Lung (tissue), 12 donors: ENCODE data around the gene GARNL3. TPM values are rescaled to one million over a fixed set of nuclear protein-coding genes. Genes with fewer than 3 reads are reported as not detected.

ENCODE experiments used
- ATAC-seq: fragments of 200-7000 bp; cut with Tn5 transposase; one replicate; pipeline ENCODE4 v1.9.1; 2020; ENCODE audit warnings: moderate number of reproducible peaks; ENCODE audit not compliant: insufficient read depth, low FRiP score
- DNase-seq, 3 donors: peaks; one replicate each; pipeline ENCODE4 v3.0.0-alpha.2; 2013 to 2017
- H3K27ac ChIP-seq, 2 donors: one replicate each; pipeline ENCODE4 v1.5.1; 2013; ENCODE audit warnings: mild to moderate bottlenecking in 2 of 2, moderate library complexity in 2 of 2, control low read depth in 1 of 2, inconsistent platforms in 1 of 2, low read depth in 1 of 2, low read length in 1 of 2
- H3K27me3 ChIP-seq, 3 donors: one replicate each; pipeline ENCODE4 v1.5.1; 2013; ENCODE audit warnings: low read length in 2 of 3; ENCODE audit not compliant: control insufficient read depth in 3 of 3, insufficient read depth in 3 of 3
- H3K36me3 ChIP-seq, 4 donors: one replicate each; pipeline ENCODE4 v1.5.1; 2013; ENCODE audit warnings: low read length in 4 of 4, mild to moderate bottlenecking in 1 of 4, moderate library complexity in 1 of 4; ENCODE audit not compliant: control insufficient read depth in 4 of 4, insufficient read depth in 4 of 4
- H3K4me1 ChIP-seq, 5 donors: one replicate each; pipeline ENCODE4 v1.5.1; 2013; ENCODE audit warnings: low read length in 5 of 5, mild to moderate bottlenecking in 2 of 5, moderate library complexity in 1 of 5; ENCODE audit not compliant: control insufficient read depth in 5 of 5, insufficient read depth in 5 of 5
- H3K4me3 ChIP-seq: one replicate; pipeline ENCODE4 v1.5.1; 2013; ENCODE audit warnings: mild to moderate bottlenecking, control low read depth, moderate library complexity
- H3K9ac ChIP-seq, 2 donors: one replicate each; pipeline ENCODE4 v1.5.1; 2013; ENCODE audit warnings: low read length in 2 of 2, control low read depth in 1 of 2; ENCODE audit not compliant: insufficient read depth in 1 of 2
- H3K9me3 ChIP-seq, 4 donors: one replicate each; pipeline ENCODE4 v1.5.1; 2013; ENCODE audit warnings: low read length in 3 of 4, mild to moderate bottlenecking in 1 of 4, moderate library complexity in 1 of 4; ENCODE audit not compliant: control insufficient read depth in 4 of 4, insufficient read depth in 3 of 4
- CTCF ChIP-seq: IDR thresholded peaks from 2 replicates; pipeline ENCODE4 v1.5.1; 2012; ENCODE audit warnings: mild to moderate bottlenecking; ENCODE audit errors: control extremely low read depth, extremely low read depth
- WGBS, 2 donors: extraction: QIAGEN DNeasy Blood & Tissue Kit; methylation state at CpG; one replicate each; pipeline ENCODE4 v1.1.7; 2013; 5-methylcytosine and 5-hydroxymethylcytosine counted together
- polyA plus RNA-seq, 2 donors: library from polyadenylated mRNA; stranded (reverse); fragments of 200-250 nt; gene quantifications; one replicate each; pipeline ENCODE4 v1.2.1, GENCODE V29; 2013
- total RNA-seq, 2 donors: library from RNA; depleted of rRNA in 1 of 2; stranded (reverse); fragments of >200 nt in 1 of 2; gene quantifications; one replicate each; pipeline ENCODE4 v1.2.1, GENCODE V29; 2014 to 2021
- donor health status: control.
- donor health status: control.
- donor health status: Bipolar disorder and iron deficiency.
- donor health status: healthy.
- donor health status: DM: yes; HTN: yes; CAD: no.

GARNL3 gene
- total and polyA plus RNA-seq, 4 donors, result 1.5 to 31.1 (median 4.4) TPM

GRCh38 chr9:127293767-127294166, 29.2 kb downstream of the GARNL3 start:
- Histone ChIP-seq H3K9ac (no peak overlapping the region), H3K4me1 (peaks cover 0 to 16% (median 5%) of the 10 kb centered on the region in 5 donors), H3K9me3 (no peaks in the 10 kb centered on the region), H3K4me3 (no peak overlapping the region), H3K27me3 (no peaks in the 10 kb centered on the region), H3K27ac (peak overlapping the region in 1 of 2 donors; percentile 32), H3K36me3 (no peaks in the 10 kb centered on the region)
- WGBS, 2 donors, result 12 to 31% methylated on average over 1 of the region's 1 CpG
- ATAC-seq (no peak), DNase-seq (no peak)
- no peak for TF ChIP-seq CTCF

- Histone ChIP-seq H3K27ac (no peak overlapping the region), H3K27me3 (no peaks in the 10 kb centered on the region), H3K4me3 (no peak overlapping the region), H3K9me3 (no peaks in the 10 kb centered on the region), H3K36me3 (no peaks in the 10 kb centered on the region), H3K4me1 (peaks cover 0 to 16% (median 5%) of the 10 kb centered on the region in 5 donors), H3K9ac (no peak overlapping the region)
- ATAC-seq, result no peak
- TF ChIP-seq CTCF, result no peak
- DNase-seq, result no peak
- WGBS, 2 donors, result 87 to 96% methylated on average over 1 of the region's 1 CpG
Observed at GRCh38 chr9:127295005-127295404, 30.4 kb downstream of the GARNL3 start.

GRCh38 chr9:127300886-127301447, 36.4 kb downstream of the GARNL3 start:
- Histone ChIP-seq H3K27me3 (no peaks in the 10 kb centered on the region), H3K9me3 (no peaks in the 10 kb centered on the region), H3K27ac (no peak overlapping the region), H3K4me3 (no peak overlapping the region), H3K4me1 (peaks cover 0 to 2% (median 0%) of the 10 kb centered on the region in 5 donors), H3K9ac (no peak overlapping the region), H3K36me3 (no peaks in the 10 kb centered on the region)
- ATAC-seq, result no peak
- WGBS, 2 donors, result 90 to 91% methylated on average over 3 of the region's 3 CpGs
- no peak for DNase-seq
- TF ChIP-seq CTCF, result no peak

DNA sequence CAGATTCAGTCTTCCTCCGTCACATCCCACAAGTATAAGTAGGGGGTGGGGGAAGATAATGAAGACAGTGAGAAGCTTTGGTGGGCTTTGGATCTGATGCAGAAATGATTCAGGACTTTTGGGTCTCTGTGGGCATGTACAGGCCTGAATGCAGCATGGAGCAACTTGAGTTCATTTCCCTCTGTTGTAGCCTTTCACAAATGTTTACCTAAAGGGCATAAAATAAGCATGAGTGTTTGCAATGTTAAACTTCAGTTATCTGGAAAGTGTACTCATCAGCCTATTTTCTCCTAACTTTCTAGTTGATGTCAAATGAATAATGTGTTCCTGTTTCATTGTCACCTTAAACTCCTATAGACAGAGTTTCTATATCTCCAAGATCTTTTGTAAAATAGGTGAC, 39.3 kb downstream of the GARNL3 start:
- H3K27me3 ChIP-seq, result no peaks in the 10 kb centered on the region
- DNase-seq (no peak), ATAC-seq (no peak)
- H3K4me1 ChIP-seq, result peaks cover 0 to 9% (median 5%) of the 10 kb centered on the region in 5 donors
- H3K9ac ChIP-seq, result no peak overlapping the region
- WGBS, 2 donors, result 85 to 90% methylated on average over 1 of the region's 1 CpG
- no peaks in the 10 kb centered on the region for H3K9me3 ChIP-seq
- no peak for TF ChIP-seq CTCF
- no peak overlapping the region for H3K4me3 ChIP-seq
- no peaks in the 10 kb centered on the region for H3K36me3 ChIP-seq
- H3K27ac ChIP-seq, result no peak overlapping the region
